ENCODE results near the gene SETD2.

DNA sequence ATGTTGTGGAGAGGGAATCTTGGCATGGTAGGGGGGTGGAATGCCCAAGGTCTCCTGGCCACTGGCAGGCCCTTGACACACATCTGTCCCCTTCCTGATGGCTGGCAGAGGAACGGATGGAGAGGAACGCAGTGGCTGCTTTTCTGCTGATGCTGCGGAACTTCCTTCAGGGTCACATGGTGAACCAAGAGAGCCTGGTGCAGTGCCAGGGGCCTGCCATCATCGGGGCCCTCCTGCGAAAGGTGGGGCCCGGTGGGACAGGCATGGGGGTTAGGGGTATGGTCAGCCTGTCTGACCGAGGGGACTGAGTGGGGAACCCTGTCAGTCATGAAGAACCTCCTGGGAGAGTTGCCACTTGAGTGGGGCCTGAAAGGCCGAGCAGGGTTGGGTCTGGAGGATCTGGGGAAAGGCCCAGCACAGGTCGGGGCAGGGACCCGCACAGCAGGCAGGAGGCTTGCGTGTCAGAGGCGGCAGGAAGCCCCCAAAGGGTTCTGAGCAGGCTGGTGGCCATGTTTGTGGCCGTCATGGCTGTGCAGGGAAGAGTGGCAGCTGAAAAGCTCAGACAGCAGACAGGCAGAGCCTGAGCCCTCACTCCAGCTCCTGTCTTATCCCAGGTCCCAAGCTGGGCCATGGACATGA is 166.3 kb downstream of the SETD2 start:
- TF ChIP-seq, protein P1, sequence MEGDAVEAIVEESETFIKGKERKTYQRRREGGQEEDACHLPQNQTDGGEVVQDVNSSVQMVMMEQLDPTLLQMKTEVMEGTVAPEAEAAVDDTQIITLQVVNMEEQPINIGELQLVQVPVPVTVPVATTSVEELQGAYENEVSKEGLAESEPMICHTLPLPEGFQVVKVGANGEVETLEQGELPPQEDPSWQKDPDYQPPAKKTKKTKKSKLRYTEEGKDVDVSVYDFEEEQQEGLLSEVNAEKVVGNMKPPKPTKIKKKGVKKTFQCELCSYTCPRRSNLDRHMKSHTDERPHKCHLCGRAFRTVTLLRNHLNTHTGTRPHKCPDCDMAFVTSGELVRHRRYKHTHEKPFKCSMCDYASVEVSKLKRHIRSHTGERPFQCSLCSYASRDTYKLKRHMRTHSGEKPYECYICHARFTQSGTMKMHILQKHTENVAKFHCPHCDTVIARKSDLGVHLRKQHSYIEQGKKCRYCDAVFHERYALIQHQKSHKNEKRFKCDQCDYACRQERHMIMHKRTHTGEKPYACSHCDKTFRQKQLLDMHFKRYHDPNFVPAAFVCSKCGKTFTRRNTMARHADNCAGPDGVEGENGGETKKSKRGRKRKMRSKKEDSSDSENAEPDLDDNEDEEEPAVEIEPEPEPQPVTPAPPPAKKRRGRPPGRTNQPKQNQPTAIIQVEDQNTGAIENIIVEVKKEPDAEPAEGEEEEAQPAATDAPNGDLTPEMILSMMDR (IDR thresholded peaks at IDR 0.05): no peak
- TF ChIP-seq EZH2 (IDR thresholded peaks at IDR 0.05; ENCODE audit: borderline replicate concordance, insufficient read depth, low read depth, low read length, poor library complexity, severe bottlenecking): no peak

Data from B cell (primary cell).